ENCODE data around the gene SPG21.

The SPG21 gene

DNA sequence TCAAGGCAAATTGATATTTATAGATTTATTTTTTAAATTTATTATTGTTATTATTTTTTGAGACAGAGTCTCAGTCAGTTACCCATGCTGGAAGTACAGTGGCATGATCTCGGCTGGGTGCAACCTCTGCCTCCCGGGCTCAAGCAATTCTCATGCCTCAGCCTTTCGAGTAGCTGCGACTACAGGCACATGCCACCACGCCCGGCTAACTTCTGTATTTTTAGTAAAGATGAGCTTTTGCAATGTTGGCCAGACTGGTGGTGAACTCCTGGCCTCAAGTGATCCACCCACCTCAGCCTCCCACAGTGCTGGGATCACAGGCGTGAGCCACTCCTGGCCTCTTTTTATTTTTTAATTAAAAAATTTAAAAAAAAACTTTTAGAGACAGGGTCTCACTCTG is 19.0 kb downstream of the SPG21 start:
- H3K4me1 ChIP-seq (ENCODE audit: insufficient read depth, poor library complexity, severe bottlenecking), result no peaks in the 10 kb centered on the region
- peaks cover 92% of the 10 kb centered on the region for H3K36me3 ChIP-seq (ENCODE audit: low read depth)
- no peaks in the 10 kb centered on the region for H3K9me3 ChIP-seq (ENCODE audit: severe bottlenecking)
- H3K27ac ChIP-seq (ENCODE audit: poor library complexity, severe bottlenecking), result no peak overlapping the region
- DNase-seq (ENCODE audit: low spot score), result no peak
- TF ChIP-seq, protein P1, sequence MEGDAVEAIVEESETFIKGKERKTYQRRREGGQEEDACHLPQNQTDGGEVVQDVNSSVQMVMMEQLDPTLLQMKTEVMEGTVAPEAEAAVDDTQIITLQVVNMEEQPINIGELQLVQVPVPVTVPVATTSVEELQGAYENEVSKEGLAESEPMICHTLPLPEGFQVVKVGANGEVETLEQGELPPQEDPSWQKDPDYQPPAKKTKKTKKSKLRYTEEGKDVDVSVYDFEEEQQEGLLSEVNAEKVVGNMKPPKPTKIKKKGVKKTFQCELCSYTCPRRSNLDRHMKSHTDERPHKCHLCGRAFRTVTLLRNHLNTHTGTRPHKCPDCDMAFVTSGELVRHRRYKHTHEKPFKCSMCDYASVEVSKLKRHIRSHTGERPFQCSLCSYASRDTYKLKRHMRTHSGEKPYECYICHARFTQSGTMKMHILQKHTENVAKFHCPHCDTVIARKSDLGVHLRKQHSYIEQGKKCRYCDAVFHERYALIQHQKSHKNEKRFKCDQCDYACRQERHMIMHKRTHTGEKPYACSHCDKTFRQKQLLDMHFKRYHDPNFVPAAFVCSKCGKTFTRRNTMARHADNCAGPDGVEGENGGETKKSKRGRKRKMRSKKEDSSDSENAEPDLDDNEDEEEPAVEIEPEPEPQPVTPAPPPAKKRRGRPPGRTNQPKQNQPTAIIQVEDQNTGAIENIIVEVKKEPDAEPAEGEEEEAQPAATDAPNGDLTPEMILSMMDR (IDR thresholded peaks at IDR 0.05; ENCODE audit: poor library complexity, severe bottlenecking), result no peak
- H3K4me3 ChIP-seq (ENCODE audit: severe bottlenecking), result no peak overlapping the region
- no peaks in the 10 kb centered on the region for H3K27me3 ChIP-seq (ENCODE audit: insufficient read depth, poor library complexity, severe bottlenecking)
- ATAC-seq (ENCODE audit: low read depth), result no peak

GRCh38 chr15:64969401-64969800 is 20.3 kb downstream of the SPG21 start:
- DNase-seq (ENCODE audit: low spot score) (no peak), ATAC-seq (ENCODE audit: low read depth) (no peak)
- Histone ChIP-seq H3K9me3 (ENCODE audit: severe bottlenecking) (no peaks in the 10 kb centered on the region), H3K27me3 (ENCODE audit: insufficient read depth, poor library complexity, severe bottlenecking) (no peaks in the 10 kb centered on the region), H3K4me1 (ENCODE audit: insufficient read depth, poor library complexity, severe bottlenecking) (no peaks in the 10 kb centered on the region), H3K27ac (ENCODE audit: poor library complexity, severe bottlenecking) (no peak overlapping the region), H3K4me3 (ENCODE audit: severe bottlenecking) (no peak overlapping the region), H3K36me3 (ENCODE audit: low read depth) (peaks cover 93% of the 10 kb centered on the region)
- TF ChIP-seq, protein P1 (IDR thresholded peaks at IDR 0.05; ENCODE audit: poor library complexity, severe bottlenecking), result no peak

DNA sequence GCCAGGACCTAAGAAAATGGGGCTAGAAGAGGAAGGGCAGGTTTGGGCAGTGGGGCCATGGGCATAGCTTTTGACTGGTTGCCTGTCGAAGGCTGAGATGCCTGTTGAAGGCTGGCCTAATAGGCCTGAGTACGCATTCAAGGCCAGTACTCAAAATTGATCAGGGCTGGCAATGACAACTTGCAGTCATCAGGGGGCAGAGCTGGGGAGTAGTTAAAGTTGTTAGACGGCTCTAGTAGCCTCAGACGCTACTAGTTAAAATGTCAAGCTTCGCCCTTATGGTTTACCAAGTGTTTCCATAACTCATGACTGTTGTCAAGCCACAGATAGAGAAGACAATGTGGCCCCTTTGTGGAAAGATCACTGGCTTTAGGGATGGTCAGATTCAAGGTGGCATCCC is 28.7 kb downstream of the SPG21 start:
- no peak for ATAC-seq (ENCODE audit: low read depth)
- H3K4me1 ChIP-seq (ENCODE audit: insufficient read depth, poor library complexity, severe bottlenecking), result no peaks in the 10 kb centered on the region

DNA sequence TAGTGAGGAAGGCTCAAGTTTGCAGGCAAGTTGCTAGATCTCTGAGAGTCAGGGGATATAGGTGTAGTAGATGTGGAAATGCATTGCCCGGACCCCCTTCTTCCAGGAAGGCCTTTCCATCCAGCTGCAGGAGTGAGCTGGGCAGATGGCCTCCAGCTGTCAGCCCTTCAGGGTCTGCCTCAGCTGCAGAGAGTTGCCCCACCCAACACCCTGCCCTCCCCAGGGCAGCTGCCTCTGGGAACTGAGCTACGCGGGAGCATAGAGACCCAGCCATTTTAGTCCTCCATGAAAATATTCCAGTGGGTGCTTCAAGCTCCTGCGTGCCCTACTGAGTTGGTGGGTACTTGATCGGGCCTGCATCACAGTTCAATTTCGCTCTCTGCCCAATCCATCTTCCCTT is 29.6 kb downstream of the SPG21 start:
- Histone ChIP-seq H3K27me3 (ENCODE audit: insufficient read depth, poor library complexity, severe bottlenecking) (no peaks in the 10 kb centered on the region), H3K4me3 (ENCODE audit: severe bottlenecking) (no peak overlapping the region), H3K4me1 (ENCODE audit: insufficient read depth, poor library complexity, severe bottlenecking) (no peaks in the 10 kb centered on the region), H3K9me3 (ENCODE audit: severe bottlenecking) (no peaks in the 10 kb centered on the region), H3K27ac (ENCODE audit: poor library complexity, severe bottlenecking) (no peak overlapping the region), H3K36me3 (ENCODE audit: low read depth) (peaks cover 82% of the 10 kb centered on the region)
- no peak for ATAC-seq (ENCODE audit: low read depth)
- DNase-seq (ENCODE audit: low spot score), result no peak
- TF ChIP-seq, protein P1 (IDR thresholded peaks at IDR 0.05; ENCODE audit: poor library complexity, severe bottlenecking), result no peak

More for the DNA sequence above, 28.7 kb downstream of the SPG21 start:
- no peaks in the 10 kb centered on the region for H3K27me3 ChIP-seq (ENCODE audit: insufficient read depth, poor library complexity, severe bottlenecking)
- H3K27ac ChIP-seq (ENCODE audit: poor library complexity, severe bottlenecking), result no peak overlapping the region
- TF ChIP-seq, protein P1 (IDR thresholded peaks at IDR 0.05; ENCODE audit: poor library complexity, severe bottlenecking), result no peak
- no peak for DNase-seq (ENCODE audit: low spot score)
- H3K9me3 ChIP-seq (ENCODE audit: severe bottlenecking), result no peaks in the 10 kb centered on the region
- H3K4me3 ChIP-seq (ENCODE audit: severe bottlenecking), result no peak overlapping the region
- peaks cover 82% of the 10 kb centered on the region for H3K36me3 ChIP-seq (ENCODE audit: low read depth)

DNA sequence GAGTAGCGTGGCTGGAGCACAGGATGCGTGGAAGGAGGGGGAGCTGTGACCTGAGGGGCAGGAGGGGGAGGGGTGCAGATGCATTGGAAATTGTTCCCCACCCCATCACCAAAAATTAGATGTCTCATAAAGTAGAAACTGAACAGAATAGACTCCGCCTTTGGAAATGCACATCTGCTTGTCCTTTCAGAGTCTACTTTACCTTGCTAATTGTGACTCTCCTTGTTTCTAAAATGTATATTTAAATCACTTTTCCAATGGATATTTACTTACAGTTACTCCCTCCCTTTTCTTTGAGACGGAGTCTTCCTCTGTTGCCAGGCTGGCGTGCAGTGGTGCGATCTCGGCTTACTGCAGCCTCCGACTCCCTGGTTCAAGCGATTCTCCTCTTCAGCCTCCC is 30.6 kb downstream of the SPG21 start:
- DNase-seq (ENCODE audit: low spot score) (no peak), ATAC-seq (ENCODE audit: low read depth) (no peak)
- Histone ChIP-seq H3K9me3 (ENCODE audit: severe bottlenecking) (no peaks in the 10 kb centered on the region), H3K36me3 (ENCODE audit: low read depth) (peaks cover 72% of the 10 kb centered on the region), H3K4me3 (ENCODE audit: severe bottlenecking) (no peak overlapping the region), H3K27ac (ENCODE audit: poor library complexity, severe bottlenecking) (no peak overlapping the region), H3K27me3 (ENCODE audit: insufficient read depth, poor library complexity, severe bottlenecking) (no peaks in the 10 kb centered on the region), H3K4me1 (ENCODE audit: insufficient read depth, poor library complexity, severe bottlenecking) (no peaks in the 10 kb centered on the region)
- TF ChIP-seq, protein P1 (IDR thresholded peaks at IDR 0.05; ENCODE audit: poor library complexity, severe bottlenecking), result no peak

All from RWPE2 (cell line).